Hematopoietic multipotent progenitor cell treated with erythropoietin and hydrocortisone succinate and interleukin-3 and kit ligand, for 6 days (in vitro differentiated cells): ENCODE measurements around the gene TUSC2.
"Not testable (repeated sequence)": the region's sequence is repeated elsewhere in the genome, so short reads cannot be mapped to it uniquely, and the experiment has no call there.

Source experiments
- DNase-seq: peaks from one replicate; pipeline ENCODE4 v3.0.0-alpha.2; 2015

Gene TUSC2

DNA sequence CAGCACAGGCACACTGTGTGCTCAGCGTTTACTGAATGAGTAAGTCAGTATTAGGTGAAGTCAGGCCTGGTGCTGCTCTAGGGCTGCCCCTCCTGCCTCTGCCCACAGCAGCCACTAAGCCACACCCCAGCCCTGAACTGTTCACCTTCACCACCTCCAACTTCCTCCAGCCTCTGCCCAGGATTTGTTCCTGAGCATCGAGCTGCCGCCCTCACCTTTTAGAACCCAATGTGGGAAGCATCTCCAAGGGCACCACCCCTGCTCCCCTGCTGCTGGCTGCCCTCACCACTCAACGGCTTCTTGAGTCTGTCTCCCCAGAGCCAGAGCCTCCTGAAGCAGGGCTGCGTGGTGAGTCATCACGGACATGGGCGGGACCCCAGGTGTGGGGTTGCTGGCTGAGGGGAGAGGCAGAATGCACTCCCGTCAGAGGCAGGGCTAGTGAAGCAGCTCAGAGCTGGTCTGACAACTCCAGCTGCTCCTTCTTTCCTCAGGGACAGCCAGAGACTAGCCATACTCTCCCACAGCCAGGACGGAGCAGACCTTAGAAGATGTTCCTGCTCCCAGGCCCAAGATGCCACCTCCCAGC lies 11.3 kb downstream of the TUSC2 start:
- no peak for DNase-seq

DNA sequence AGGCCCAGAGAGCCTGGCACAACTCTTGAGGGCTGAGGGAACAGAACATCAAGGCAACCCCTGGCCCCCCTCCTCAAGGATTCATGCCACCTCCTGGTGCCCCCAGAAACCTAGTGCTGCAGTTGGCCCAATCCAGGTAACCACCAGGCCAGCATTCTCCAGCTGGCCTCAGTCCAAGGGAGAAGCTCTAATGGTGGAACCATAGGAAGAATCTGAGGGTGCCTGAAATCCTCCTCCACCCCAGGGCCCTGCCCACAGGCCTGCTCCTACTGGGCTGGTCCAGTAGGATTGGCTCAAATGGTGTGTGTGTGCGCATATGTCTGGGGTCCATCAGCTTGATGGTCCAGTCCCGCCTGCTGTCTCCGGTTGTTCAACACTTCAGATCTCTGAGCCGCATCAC lies 13.2 kb downstream of the TUSC2 start:
- no peak for DNase-seq

- no peak for DNase-seq
These were observed 13.7 kb downstream of the TUSC2 start for GRCh38 chr3:50314342-50314741.

DNA sequence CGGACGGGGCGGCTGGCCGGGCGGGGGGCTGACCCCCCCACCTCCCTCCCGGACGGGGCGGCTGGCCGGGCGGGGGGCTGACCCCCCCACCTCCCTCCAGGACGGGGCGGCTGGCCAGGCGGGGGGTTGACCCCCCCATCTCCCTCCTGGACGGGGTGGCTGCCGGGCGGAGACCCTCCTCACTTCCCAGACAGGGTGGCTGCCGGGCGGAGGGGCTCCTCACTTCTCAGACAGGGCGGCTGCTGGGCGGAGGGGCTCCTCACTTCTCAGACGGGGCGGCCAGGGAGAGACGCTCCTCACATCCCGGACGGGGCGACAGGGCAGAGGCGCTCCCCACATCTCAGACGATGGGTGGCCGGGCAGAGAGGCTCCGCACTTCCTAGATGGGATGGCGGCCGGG lies 16.0 kb downstream of the TUSC2 start:
- DNase-seq, result not testable (repeated sequence)

- DNase-seq, result no peak
These were observed 23.4 kb downstream of the TUSC2 start for GRCh38 chr3:50304601-50305000.

GRCh38 chr3:50303013-50303815 lies 24.8 kb downstream of the TUSC2 start, which contains the start of gene HYAL1:
Gene HYAL1, minus strand, starts transcription at chr3:50303574. Its CDS starts 618 bp downstream, at chr3:50302956.
- peak; percentile 55 for DNase-seq

DNA sequence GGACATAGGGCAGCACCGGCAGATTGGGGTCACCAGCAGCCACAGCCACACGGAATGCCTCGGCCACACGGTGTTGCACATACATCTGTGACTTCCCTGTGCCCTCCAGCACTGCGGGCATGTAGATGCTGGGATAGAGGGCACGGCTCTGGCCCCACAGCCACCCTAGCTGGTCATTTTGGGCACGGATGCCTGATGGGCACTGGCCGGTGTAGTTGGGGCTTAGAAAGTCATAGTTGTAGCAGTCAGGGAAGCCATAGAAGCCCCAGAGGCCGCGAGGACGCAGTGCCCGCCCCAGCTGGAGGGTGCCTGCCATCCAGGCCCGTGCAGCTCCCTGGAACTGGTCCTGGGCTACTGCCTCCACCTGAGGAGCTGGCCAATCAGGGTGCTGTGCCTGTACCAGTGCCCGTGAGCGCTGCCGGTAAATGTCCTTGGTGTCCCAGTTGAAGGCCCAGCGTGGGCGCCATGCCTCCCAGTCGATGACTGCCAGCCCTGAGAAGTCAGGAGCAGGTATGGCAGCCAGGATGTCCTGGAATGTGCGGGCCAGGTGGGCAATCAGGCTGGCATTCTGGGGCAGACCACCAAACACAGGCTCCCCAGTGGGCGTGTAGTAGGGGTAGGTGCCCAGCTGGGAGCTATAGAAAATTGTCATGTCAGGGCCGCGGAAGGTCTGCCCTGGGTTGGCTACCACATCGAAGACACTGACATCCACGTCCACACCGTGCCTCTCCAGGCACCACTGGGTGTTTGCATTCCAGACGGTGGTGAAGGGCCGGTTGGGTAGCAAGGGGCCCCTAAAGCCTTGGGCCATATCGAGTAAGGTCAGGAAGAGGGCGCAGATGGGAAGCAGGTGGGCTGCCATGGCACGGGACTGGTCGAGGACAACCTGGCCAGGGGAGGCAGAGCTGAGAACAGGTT lies 25.7 kb downstream of the TUSC2 start:
- DNase-seq, result no peak

DNA sequence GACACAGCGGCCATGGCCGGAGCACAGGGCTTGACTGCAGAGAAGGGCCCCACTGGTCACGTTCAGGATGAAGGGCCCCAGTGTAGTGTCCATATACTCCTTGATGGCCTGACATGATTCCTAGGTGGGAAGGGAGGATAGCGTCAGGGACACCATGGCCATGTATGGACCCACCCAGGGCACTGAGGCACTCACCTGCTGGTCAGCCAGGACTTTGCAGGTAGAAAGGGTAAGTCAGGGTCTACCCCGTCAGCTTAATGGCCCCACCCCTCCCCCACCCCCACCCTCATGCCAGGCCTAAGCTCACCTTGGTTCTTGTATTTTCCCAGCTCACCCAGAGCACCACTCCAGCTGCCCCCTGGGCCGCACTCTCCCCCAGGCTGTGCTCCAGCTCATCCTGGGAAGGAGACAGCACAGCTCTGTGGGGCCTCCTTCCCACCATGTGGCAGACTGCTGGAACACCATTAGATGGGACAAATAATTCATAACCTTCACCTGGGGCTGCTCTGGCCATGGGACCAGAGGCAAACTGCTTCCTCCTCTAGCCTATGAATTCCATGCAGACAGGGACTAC lies 27.3 kb downstream of the TUSC2 start:
- no peak for DNase-seq

- peak; percentile 78 for DNase-seq
These were observed 27.9 kb downstream of the TUSC2 start for GRCh38 chr3:50299929-50300680.

- no peak for DNase-seq
These were observed 28.4 kb downstream of the TUSC2 start for GRCh38 chr3:50299638-50299928.

GRCh38 chr3:50298836-50299637 lies 29.0 kb downstream of the TUSC2 start, which contains the start of the genes HYAL3 and NAA80:
Gene HYAL3, minus strand, starts transcription at chr3:50299405. Its CDS starts 3,803 bp downstream, at chr3:50295602.
Gene NAA80, minus strand, starts transcription at chr3:50299405. Its CDS starts 1,942 bp downstream, at chr3:50297463.
- peak; percentile 99 for DNase-seq

DNA sequence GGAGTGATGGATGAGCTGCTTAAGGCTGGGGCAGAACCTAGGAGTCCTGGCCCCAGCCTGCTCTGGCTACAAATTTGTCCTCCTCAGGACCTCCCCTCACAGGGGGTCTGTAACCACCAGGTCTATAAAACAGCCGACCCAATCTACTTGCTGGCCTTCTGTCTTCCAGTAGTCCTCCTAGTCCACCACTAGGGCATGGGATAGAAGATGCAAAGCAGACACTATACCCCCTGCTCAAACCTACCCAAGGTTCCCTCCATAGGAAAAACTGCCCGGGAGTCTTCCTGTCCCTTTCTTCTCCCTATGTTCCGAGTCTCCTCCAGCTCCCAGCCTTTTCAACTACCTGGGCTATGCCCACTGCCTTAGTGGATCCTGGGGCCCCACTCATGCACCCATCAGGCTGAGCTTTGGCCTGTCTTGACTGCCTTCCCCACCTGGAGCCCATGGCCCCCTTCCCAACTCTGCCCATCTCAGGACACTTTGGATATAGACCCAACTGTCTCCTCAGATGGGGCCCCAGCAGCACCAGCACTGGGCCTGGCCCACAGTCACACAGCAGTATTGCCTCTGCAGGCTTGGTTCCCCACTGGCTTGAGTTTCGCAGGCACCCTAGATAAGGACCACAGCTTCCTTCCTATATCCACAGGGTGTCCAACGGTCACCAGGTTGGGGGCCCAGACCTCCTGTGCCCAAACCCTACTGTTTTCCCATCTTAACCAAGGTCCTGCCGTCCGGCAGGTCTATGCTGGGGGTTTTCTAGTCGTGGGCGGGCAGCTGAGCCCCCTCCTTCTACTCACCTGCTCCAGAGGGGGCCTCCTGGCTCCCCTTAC lies 29.9 kb downstream of the TUSC2 start:
- DNase-seq, result peak; percentile 72

GRCh38 chr3:50297384-50297775 lies 30.6 kb downstream of the TUSC2 start:
- DNase-seq, result peak; percentile 69

- DNase-seq, result no peak
These were observed 31.2 kb downstream of the TUSC2 start for GRCh38 chr3:50296721-50297383.

DNA sequence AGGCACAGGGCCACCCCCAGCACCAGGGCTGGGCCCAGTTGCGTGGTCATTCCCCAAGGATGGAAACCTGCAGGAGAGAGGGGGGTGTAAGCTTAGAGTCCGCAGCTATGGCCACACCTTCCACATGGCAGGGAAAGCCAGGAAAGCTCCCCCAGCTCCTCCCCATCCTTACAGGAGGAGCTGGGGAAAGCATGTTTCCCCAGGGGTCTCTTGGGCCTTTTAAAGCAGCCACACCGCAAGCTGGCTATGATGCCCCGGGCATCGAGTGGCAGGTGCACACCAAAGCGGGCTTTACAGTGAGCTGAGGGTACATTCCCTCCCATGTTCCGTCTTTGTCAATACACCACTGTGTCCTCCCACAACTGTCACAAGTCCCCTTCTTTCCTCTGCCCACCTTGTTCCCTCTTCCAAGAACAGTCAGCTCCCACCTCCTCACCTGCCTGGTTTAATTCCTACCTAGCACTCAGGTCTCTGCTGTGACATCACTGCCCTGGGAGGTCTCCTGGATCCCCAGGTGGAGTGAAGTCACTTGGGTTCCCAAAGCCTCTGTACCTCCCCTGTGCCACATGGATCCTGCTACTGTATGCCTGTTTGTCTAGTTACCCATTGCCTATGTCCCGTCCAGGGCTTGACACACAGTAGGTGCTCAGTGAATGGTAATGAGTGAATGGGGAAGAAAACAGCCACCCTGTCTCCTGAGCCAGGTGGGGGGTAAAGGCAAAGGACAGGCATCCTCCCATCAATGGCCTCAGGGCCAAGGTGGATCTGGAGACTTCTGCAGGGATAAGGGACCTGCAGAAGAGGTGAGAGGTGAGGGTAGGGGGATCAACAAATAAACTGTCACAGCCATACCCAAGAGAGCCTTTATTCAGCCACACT lies 32.2 kb downstream of the TUSC2 start:
- DNase-seq, result no peak

GRCh38 chr3:50294492-50295403 lies 33.3 kb downstream of the TUSC2 start:
- DNase-seq, result no peak

DNA sequence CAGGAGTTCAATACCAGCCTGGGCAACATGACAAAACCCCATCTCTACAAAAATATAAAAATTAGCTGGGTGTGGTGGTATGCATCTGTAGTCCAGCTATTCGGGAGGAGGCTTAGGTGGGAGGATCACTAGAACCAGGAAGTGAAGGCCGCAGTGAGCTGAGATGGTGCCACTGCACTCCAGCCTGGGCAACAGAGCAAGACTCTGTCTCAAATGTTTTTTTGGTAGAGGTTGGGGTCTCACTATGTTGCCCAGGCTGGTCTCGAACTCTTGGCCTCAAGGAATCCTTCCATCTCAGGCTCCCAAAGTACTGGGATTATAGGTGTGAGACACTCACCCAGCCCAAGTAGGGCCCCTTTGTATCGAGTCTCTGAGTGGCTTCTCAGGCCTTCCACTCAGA lies 33.9 kb downstream of the TUSC2 start:
- DNase-seq, result no peak
